Ovary (tissue), 3 donors: Measurements from ENCODE around the gene SDR39U1.

ENCODE experiments used
- CTCF ChIP-seq, 3 donors: fragments of 450-650 bp in 2 of 3; fragments of 200-600 bp in 1 of 3; IDR thresholded peaks; one replicate each; pipeline versions ENCODE4 v1.5.1 to v1.8.0; 2016 to 2022; ENCODE audit warnings: antibody characterized with exemption in 3 of 3, mild to moderate bottlenecking in 1 of 3
- EP300 ChIP-seq: sonication (generic); formaldehyde crosslinking; IDR thresholded peaks from one replicate; pipeline ENCODE4 v1.6.1; 2017; ENCODE audit warnings: antibody characterized with exemption
- donor health status: DM: no; HTN: no; CAD: no.

DNA sequence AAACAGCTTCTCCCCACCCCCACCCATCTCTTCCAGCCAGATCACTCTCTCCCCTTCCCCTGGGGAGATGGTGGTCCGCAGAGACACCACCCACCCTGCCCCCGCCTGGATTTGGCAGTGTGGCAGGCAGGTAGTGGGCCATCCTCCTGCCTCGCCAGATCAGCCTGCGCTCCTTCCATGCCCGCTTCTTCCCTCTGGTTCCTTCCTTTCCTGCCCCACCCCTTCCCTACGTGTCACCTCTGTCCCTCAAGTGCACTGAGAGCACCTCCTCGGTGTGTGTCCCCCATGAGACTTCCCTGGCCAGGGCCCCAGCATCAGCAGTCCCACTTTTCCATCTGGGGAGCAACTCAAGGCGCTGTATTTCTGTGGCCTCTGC lies 43.1 kb downstream of the SDR39U1 start:
- TF ChIP-seq CTCF (IDR thresholded peaks at IDR 0.05) (no peak), EP300 (no peak)
